ENCODE data around the gene KRT82. TPM values are rescaled to one million over a fixed set of nuclear protein-coding genes. Genes with fewer than 3 reads are reported as not detected.
"Not testable (repeated sequence)": the region's sequence is repeated elsewhere in the genome, so short reads cannot be mapped to it uniquely, and the experiment has no call there.

Gene KRT82
- not detected for total RNA-seq
- total RNA-seq (2013): not detected
- total RNA-seq: 0 to 0.14 (median 0) reads per million in 29 experiments

DNA sequence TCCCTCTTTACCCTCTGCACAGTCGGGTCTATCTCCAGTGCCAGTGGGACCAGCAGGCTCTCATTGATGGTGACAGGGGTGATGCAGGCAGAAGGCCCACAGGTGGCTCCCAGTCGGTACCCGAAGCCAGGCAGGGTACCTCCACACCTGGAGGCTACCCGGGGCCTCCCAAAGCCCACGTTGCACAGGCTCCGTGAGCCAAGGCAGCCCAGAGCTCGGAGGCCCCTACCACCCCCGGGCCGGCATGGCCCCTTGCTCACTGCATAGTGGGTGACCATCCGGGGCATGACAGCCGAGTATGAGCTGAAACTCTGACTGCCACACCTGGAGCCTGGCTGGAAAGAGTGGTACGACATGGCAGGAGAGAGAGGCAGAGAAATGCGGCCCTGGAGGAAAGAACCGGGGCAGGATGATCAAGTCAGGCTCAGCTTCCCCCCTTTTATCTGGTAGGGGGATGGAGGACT lies at the start of gene KRT82:
KRT82 (minus strand) TSS at position 414 of the 464 bp plus-strand sequence; CDS start at position 356, 58 bp downstream.
- ATAC-seq (replicated peaks in 1 of 4): no peak
- Mint-ChIP-seq H3K9me3 (no peaks in the 10 kb centered on the region), H3K4me1 (no peaks in the 10 kb centered on the region), H3K27ac (no peak within 1 kb of the TSS), H3K27me3 (peaks cover 9 to 14% of the 10 kb centered on the region in 2 donors), H3K4me3 (no peak within 1 kb of the TSS), H3K36me3 (no peaks in the 10 kb centered on the region)
- ChIA-PET POLR2A (interaction anchor here in 1 of 2 donors (0.6 kb wide), 1 partner anchor 534 kb away, joined by 3 read pairs; no protein-coding TSS in a partner anchor), CTCF (interaction anchor here in 1 of 2 donors (0.6 kb wide), 1 partner anchor 127 kb away, joined by 5 read pairs; no protein-coding TSS in a partner anchor)
- H3K27ac ChIP-seq (ENCODE audit: low read length): no peak within 1 kb of the TSS
- no peaks in the 10 kb centered on the region for H3K36me3 ChIP-seq (ENCODE audit: control insufficient read depth in 2 of 2, extremely low read depth in 1 of 2, insufficient read depth in 1 of 2, low read length in 1 of 2)
- H3K4me3 ChIP-seq (ENCODE audit: control insufficient read depth in 1 of 2, extremely low read depth in 1 of 2, low read length in 1 of 2): no peak within 1 kb of the TSS
- DNase-seq: no peak
- H3K4me1 ChIP-seq (ENCODE audit: control insufficient read depth in 1 of 2, extremely low read depth in 1 of 2, insufficient read depth in 2 of 2, low read length in 2 of 2): no peaks in the 10 kb centered on the region
- H3K9me3 ChIP-seq: no peaks in the 10 kb centered on the region
- H3K27me3 ChIP-seq (replicated peaks in 1 of 2; ENCODE audit: control insufficient read depth in 2 of 2, extremely low read depth in 1 of 2, insufficient read depth in 2 of 2, low read length in 1 of 2): peaks cover 0 to 18% of the 10 kb centered on the region in 2 experiments
- WGBS (ENCODE audit: insufficient coverage): 78% methylated on average over 9 of the region's 14 CpGs

DNA sequence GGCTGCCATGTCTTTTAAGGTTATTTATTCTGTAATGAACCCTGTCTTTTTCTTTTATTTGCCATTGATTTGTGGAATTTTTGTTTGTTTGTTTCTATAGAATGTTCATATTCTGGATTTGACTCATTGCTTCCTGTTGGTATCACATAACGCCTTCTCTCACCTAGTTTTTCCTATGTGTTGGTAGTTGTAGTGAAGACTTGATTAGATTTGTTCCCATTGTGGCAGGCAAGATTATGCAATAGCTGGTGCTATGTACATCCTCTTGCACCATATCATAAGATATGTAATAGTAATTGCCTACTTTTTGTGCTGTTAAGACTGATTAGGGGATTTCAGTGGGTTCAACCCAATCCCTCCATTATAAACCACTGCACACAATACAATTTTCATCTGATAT lies 49.7 kb upstream of the KRT82 start:
- no peak overlapping the region for H3K4me3 Mint-ChIP-seq
- ChIA-PET POLR2A (no interaction called here), CTCF (no interaction called here)
- no peak for DNase-seq
- H3K4me1 Mint-ChIP-seq: peaks cover 0 to 14% (median 7%) of the 10 kb centered on the region in 3 donors
- H3K4me3 ChIP-seq (ENCODE audit: control insufficient read depth in 1 of 2, extremely low read depth in 1 of 2, low read length in 1 of 2): no peak overlapping the region
- H3K36me3 Mint-ChIP-seq: no peaks in the 10 kb centered on the region
- H3K9me3 ChIP-seq: no peaks in the 10 kb centered on the region
- H3K9me3 Mint-ChIP-seq: no peaks in the 10 kb centered on the region
- no peak overlapping the region for H3K27ac ChIP-seq (ENCODE audit: low read length)
- no peak overlapping the region for H3K27ac Mint-ChIP-seq
- no peaks in the 10 kb centered on the region for H3K36me3 ChIP-seq (ENCODE audit: control insufficient read depth in 2 of 2, extremely low read depth in 1 of 2, insufficient read depth in 1 of 2, low read length in 1 of 2)
- WGBS (ENCODE audit: insufficient coverage): no CpG with 5 or more reads among the region's 1 CpG
- peaks cover 3 to 5% of the 10 kb centered on the region in 2 experiments for H3K27me3 ChIP-seq (replicated peaks in 1 of 2; ENCODE audit: control insufficient read depth in 2 of 2, extremely low read depth in 1 of 2, insufficient read depth in 2 of 2, low read length in 1 of 2)
- H3K27me3 Mint-ChIP-seq: peaks cover 3% of the 10 kb centered on the region in 2 donors
- H3K4me1 ChIP-seq (ENCODE audit: control insufficient read depth in 1 of 2, extremely low read depth in 1 of 2, insufficient read depth in 2 of 2, low read length in 2 of 2): peaks cover 0 to 4% of the 10 kb centered on the region in 2 experiments
- ATAC-seq (replicated peaks in 1 of 4): no peak

- Mint-ChIP-seq H3K9me3 (no peaks in the 10 kb centered on the region), H3K27ac (no peak overlapping the region), H3K4me3 (no peak overlapping the region), H3K36me3 (no peaks in the 10 kb centered on the region), H3K4me1 (peaks cover 0 to 14% (median 7%) of the 10 kb centered on the region in 3 donors), H3K27me3 (peaks cover 1 to 4% of the 10 kb centered on the region in 2 donors)
- DNase-seq (no peak), ATAC-seq (replicated peaks in 1 of 4) (no peak)
- Histone ChIP-seq H3K27ac (ENCODE audit: low read length) (no peak overlapping the region), H3K4me3 (ENCODE audit: control insufficient read depth in 1 of 2, extremely low read depth in 1 of 2, low read length in 1 of 2) (no peak overlapping the region), H3K27me3 (replicated peaks in 1 of 2; ENCODE audit: control insufficient read depth in 2 of 2, extremely low read depth in 1 of 2, insufficient read depth in 2 of 2, low read length in 1 of 2) (peaks cover 3% of the 10 kb centered on the region in 2 experiments), H3K9me3 (no peaks in the 10 kb centered on the region), H3K36me3 (ENCODE audit: control insufficient read depth in 2 of 2, extremely low read depth in 1 of 2, insufficient read depth in 1 of 2, low read length in 1 of 2) (no peaks in the 10 kb centered on the region), H3K4me1 (ENCODE audit: control insufficient read depth in 1 of 2, extremely low read depth in 1 of 2, insufficient read depth in 2 of 2, low read length in 2 of 2) (peaks cover 0 to 4% of the 10 kb centered on the region in 2 experiments)
- ChIA-PET CTCF (no interaction called here), POLR2A (no interaction called here)
- WGBS (ENCODE audit: insufficient coverage): no CpG with 5 or more reads among the region's 3 CpGs
Measured at GRCh38 chr12:52454411-52455201, 48.5 kb upstream of the KRT82 start.

GRCh38 chr12:52452101-52452500 lies 46.0 kb upstream of the KRT82 start, which contains the start of gene KRT6B:
KRT6B (minus strand) TSS chr12:52452146; CDS start chr12:52452078, 68 bp downstream.
- Mint-ChIP-seq H3K27ac (no peak within 1 kb of the TSS), H3K9me3 (no peaks in the 10 kb centered on the region), H3K4me1 (peaks cover 0 to 14% (median 7%) of the 10 kb centered on the region in 3 donors), H3K4me3 (no peak within 1 kb of the TSS), H3K27me3 (peaks cover 1 to 7% of the 10 kb centered on the region in 2 donors), H3K36me3 (no peaks in the 10 kb centered on the region)
- H3K9me3 ChIP-seq: no peaks in the 10 kb centered on the region
- no peak within 1 kb of the TSS for H3K27ac ChIP-seq (ENCODE audit: low read length)
- H3K36me3 ChIP-seq (ENCODE audit: control insufficient read depth in 2 of 2, extremely low read depth in 1 of 2, insufficient read depth in 1 of 2, low read length in 1 of 2): no peaks in the 10 kb centered on the region
- WGBS (ENCODE audit: insufficient coverage): 63% methylated on average over 1 of the region's 6 CpGs
- H3K27me3 ChIP-seq (replicated peaks in 1 of 2; ENCODE audit: control insufficient read depth in 2 of 2, extremely low read depth in 1 of 2, insufficient read depth in 2 of 2, low read length in 1 of 2): peaks cover 0 to 3% of the 10 kb centered on the region in 2 experiments
- no peak for DNase-seq
- no peak within 1 kb of the TSS for H3K4me3 ChIP-seq (ENCODE audit: control insufficient read depth in 1 of 2, extremely low read depth in 1 of 2, low read length in 1 of 2)
- ChIA-PET POLR2A (no interaction called here), CTCF (no interaction called here)
- peaks cover 0 to 4% of the 10 kb centered on the region in 2 experiments for H3K4me1 ChIP-seq (ENCODE audit: control insufficient read depth in 1 of 2, extremely low read depth in 1 of 2, insufficient read depth in 2 of 2, low read length in 2 of 2)
- ATAC-seq (replicated peaks in 1 of 4): no peak

GRCh38 chr12:52448228-52448627 lies 42.1 kb upstream of the KRT82 start:
- POLR2A ChIA-PET: no interaction called here

GRCh38 chr12:52447196-52447595 lies 41.1 kb upstream of the KRT82 start:
- CTCF ChIA-PET: not testable (repeated sequence)

More at GRCh38 chr12:52448228-52448627, 42.1 kb upstream of the KRT82 start:
- no peaks in the 10 kb centered on the region for H3K36me3 Mint-ChIP-seq
- Histone ChIP-seq H3K4me3 (ENCODE audit: control insufficient read depth in 1 of 2, extremely low read depth in 1 of 2, low read length in 1 of 2) (no peak overlapping the region), H3K4me1 (ENCODE audit: control insufficient read depth in 1 of 2, extremely low read depth in 1 of 2, insufficient read depth in 2 of 2, low read length in 2 of 2) (no peaks in the 10 kb centered on the region), H3K27ac (ENCODE audit: low read length) (no peak overlapping the region), H3K36me3 (ENCODE audit: control insufficient read depth in 2 of 2, extremely low read depth in 1 of 2, insufficient read depth in 1 of 2, low read length in 1 of 2) (no peaks in the 10 kb centered on the region), H3K9me3 (no peaks in the 10 kb centered on the region), H3K27me3 (replicated peaks in 1 of 2; ENCODE audit: control insufficient read depth in 2 of 2, extremely low read depth in 1 of 2, insufficient read depth in 2 of 2, low read length in 1 of 2) (peaks cover under 1 to 7% of the 10 kb centered on the region in 2 experiments)
- peaks cover 0 to 2% (median 0%) of the 10 kb centered on the region in 3 donors for H3K4me1 Mint-ChIP-seq
- H3K27ac Mint-ChIP-seq: no peak overlapping the region
- H3K27me3 Mint-ChIP-seq: peaks cover 15 to 20% of the 10 kb centered on the region in 2 donors
- H3K4me3 Mint-ChIP-seq: no peak overlapping the region
- ATAC-seq (replicated peaks in 1 of 4) (no peak), DNase-seq (no peak)
- no peaks in the 10 kb centered on the region for H3K9me3 Mint-ChIP-seq
- CTCF ChIA-PET: no interaction called here
- WGBS (ENCODE audit: insufficient coverage): 9% methylated on average over 3 of the region's 3 CpGs

More at GRCh38 chr12:52447196-52447595, 41.1 kb upstream of the KRT82 start:
- POLR2A ChIA-PET; H3K27ac Mint-ChIP-seq; H3K9me3 Mint-ChIP-seq; H3K36me3 ChIP-seq (ENCODE audit: control insufficient read depth in 2 of 2, extremely low read depth in 1 of 2, insufficient read depth in 1 of 2, low read length in 1 of 2); H3K4me3 Mint-ChIP-seq; ATAC-seq (replicated peaks in 1 of 4); H3K4me3 ChIP-seq (ENCODE audit: control insufficient read depth in 1 of 2, extremely low read depth in 1 of 2, low read length in 1 of 2); H3K4me1 Mint-ChIP-seq; DNase-seq; H3K27ac ChIP-seq (ENCODE audit: low read length); H3K4me1 ChIP-seq (ENCODE audit: control insufficient read depth in 1 of 2, extremely low read depth in 1 of 2, insufficient read depth in 2 of 2, low read length in 2 of 2); H3K9me3 ChIP-seq; H3K36me3 Mint-ChIP-seq: not testable (repeated sequence)
- H3K27me3 ChIP-seq (replicated peaks in 1 of 2; ENCODE audit: control insufficient read depth in 2 of 2, extremely low read depth in 1 of 2, insufficient read depth in 2 of 2, low read length in 1 of 2): peaks cover 8 to 11% of the 10 kb centered on the region in 2 experiments
- WGBS (ENCODE audit: insufficient coverage): 73% methylated on average over 2 of the region's 11 CpGs
- peaks cover 25 to 28% of the 10 kb centered on the region in 2 donors for H3K27me3 Mint-ChIP-seq

Measured in T-cell (primary cell).